TTC549 (cell line): ENCODE data around the gene GABRG3.
"Not testable (repeated sequence)": the region's sequence is repeated elsewhere in the genome, so short reads cannot be mapped to it uniquely, and the experiment has no call there.

Experiments
- FAIRE-seq: peaks from 2 replicates; lab custom pipeline; 2012; peaks lifted over from hg19 to GRCh38; lab: Jason Lieb, UNC

Gene GABRG3

DNA sequence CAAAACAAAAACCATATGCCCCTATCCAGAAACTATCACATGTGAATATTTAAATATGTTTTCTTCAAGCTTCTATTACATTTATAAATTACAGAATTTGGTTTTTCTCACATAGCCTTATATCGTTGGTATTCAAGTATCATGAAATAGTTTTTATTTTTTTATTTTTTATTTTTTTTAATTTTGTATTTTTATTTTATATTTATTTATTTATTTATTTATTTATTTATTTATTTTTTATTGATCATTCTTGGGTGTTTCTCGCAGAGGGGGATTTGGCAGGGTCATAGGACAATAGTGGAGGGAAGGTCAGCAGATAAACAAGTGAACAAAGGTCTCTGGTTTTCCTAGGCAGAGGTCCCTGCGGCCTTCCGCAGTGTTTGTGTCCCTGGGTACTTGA is 32.0 kb downstream of the GABRG3 start:
- FAIRE-seq: not testable (repeated sequence)

DNA sequence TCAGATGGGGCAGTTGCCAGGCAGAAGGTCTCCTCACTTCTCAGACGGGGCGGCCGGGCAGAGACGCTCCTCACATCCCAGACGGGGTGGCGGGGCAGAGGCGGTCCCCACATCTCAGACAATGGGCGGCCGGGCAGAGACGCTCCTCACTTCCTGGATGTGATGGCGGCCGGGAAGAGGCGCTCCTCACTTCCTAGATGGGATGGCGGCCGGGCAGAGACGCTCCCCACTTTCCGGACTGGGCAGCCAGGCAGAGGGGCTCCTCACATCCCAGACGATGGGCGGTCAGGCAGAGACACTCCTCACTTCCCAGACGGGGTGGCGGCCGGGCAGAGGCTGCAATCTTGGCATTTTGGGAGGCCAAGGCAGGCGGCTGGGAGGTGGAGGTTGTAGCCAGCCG is 33.2 kb downstream of the GABRG3 start:
- FAIRE-seq: not testable (repeated sequence)

DNA sequence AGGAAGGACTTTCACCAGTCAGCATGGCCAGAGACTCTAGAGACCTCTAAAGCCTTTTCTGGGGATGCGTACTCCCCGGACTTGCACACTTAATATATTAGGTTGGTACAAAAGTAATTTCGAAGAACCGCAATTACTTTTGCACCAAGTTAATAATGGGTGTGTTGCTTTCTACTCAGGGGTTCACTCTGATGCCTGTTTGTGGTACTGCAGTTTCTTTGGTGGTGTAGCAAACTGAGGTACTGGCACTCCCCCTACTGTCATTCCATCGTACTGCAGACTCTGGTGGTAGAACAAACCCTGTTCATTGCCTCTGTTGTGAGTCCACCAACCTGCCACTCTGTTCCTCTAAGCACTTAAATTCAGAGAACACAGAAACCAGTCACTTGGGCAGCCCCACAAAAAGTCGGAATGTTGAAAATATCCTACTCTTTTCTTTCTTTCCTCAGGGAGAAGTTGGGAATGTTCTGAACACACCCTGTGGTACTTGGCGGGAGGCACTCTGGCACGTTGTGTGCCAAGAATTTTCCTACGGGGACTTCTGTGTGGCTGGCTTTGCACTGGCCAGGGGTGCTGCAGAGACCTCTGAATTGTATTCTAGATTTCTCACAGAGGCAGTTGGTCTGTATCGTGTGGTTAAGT is 46.3 kb downstream of the GABRG3 start:
- FAIRE-seq: no peak

DNA sequence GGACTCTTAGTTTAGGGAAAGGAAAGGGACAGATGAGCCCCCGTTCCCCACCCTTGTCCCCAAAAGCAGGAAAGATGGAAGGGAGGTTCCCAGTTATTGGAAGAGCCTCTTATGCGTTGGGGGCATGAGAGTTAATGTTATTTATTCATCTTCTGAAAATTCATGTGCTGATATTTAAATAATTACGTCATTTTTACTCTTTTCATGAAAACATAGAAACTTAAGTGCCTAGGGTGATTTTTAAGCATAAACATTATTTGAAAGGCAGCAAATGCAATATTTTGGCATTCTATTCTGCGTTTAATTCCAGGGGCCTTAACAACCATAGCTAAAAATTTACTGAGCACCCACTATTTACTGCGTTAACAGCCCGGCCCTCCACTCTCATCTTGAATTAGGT is 48.7 kb downstream of the GABRG3 start:
- FAIRE-seq: no peak

DNA sequence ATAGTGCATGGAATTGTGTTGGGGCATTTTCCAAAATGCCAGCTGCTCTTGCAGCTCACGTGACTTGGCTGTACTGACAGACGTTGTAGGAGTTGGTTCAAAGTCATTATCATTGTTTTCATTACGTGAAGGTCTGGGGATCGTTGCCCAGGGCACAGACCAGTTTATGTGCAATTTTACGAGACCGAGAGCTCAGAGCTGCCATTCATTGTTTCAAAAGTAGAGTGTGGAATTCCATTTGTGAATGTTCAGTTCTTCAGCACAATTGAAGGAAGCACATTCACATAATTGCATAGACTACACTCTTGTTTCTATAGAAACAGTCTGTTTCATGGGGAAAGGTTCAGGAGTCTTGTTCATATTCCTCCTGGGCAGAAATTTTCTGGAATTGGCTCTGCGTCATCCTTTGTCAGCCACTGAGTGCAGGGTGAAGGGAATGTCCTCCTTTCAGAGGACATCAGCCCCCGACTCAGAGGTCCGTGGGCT is 54.5 kb downstream of the GABRG3 start:
- no peak for FAIRE-seq

DNA sequence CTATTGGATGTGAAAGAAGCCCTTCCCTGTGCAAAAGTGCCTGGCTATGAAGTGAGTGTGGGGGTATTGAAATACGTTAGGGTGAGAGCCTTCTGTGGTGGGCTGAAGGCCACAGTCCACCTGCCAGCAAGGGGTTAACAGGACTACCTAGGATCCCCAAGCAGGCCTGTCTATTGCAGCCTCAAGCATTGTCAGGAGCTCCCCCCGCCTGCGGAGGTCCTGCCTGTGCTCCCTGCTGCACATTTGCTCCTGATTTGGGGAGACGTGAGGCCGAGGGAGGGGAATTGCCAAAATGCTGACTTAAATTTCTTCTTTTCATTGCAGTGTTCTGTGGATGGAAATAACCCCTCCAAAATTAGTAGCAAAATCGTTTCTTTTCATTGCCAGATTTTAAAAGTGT is 56.2 kb downstream of the GABRG3 start:
- FAIRE-seq: no peak

DNA sequence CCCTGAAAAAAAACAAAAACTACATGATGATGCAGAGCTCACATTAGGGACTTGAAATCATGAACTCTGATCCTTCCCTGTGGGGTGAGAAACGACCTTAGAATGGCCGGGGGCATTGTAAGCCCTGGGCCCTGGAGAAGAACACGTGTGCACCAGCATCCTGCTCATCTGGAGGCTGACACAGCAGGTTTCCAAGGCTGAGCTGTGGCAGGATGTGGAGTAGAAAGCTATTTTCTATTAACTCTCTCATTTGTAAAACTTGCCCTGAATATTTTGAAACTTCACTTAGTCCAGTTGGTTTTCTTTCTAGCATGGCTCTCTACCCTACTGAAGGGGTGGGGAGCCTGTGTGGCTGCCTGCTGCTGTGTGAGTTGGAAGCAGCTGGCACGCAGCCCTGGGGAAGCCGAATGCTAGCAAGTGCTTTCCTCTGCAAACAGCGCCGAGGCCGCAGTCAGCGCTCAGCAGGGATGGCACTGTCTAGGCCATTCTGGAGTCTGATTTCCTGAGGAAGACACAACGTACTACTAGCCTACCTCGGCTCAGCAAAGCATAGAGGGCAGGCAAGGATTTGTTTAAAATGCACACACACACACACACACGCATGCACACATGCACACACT is 58.0 kb downstream of the GABRG3 start:
- no peak for FAIRE-seq

DNA sequence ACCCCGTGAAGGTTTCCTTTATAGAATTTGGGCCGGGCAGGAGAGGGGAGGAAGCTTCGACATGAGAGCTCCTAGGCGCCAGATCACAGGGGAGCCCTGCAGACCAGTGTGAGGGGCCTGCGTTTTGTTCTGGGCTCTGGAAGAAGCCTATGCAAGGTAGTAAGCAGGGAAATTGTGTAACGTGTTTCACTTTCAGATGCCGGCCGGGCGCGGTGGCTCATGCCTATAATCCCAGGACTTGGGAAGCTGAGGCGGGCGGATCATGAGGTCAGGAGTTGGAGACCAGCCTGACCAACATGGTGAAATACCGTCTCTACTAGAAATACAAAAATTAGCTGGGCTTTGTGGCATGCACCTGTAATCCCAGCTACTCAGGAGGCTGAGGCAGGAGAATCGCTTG is 65.2 kb downstream of the GABRG3 start:
- no peak for FAIRE-seq

DNA sequence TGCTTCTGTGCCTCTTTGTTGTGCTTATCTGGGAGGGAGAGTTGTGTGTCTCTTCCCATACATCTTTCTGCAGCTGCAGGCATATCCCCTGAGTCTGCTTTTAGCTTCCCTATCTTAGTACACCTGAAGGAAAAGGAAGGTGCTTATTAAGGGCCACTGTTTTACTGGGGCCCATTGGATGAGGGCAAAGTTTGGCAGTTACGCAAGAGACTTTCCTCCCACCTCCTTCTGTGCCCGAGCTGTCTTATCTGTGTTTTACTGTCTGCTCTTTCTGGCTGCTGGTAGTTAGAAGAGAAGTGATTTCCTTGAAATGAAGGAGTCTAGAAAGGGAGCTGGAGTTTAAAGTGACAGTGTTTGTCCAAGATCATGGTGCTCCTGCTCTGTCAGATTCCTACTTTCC is 66.5 kb downstream of the GABRG3 start:
- FAIRE-seq: no peak

DNA sequence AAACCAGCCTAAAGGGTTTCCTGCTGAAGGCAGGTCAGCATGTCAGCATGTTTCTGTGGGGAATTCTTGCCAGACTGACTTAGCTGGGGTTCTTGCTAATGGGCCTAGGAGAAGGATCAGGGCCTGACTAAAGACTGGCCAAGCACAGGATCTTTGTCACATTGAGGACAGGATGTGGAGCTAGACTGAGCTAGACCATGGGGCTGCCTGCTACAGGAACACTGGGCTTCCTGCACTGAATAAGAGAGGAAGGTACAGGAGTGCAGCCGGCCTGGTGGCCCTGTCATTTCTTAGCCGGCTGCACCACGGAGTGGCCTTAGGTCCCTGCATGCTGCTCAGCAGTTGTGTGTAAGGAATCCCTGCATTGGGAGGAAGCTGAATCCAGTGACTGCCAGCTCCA is 68.2 kb downstream of the GABRG3 start:
- no peak for FAIRE-seq

DNA sequence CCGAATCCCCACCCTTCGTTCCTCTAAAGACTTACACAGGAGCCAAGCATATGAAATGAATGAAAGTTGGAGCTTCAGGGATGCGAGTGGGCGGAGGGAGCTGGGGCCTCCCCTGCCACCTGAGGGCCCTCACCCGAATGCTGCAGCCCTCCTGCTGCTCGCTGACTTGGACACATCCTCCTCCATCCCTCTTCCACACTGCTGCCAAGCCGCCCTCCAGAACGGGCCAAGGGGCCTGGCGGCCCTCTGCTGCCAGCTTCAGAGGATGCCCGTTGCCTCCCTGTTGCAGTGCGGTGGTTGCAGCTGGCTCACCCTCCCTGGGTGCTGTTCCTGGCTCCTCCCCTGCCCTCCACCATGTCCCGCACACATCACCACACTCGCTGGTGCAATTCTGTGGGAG is 71.2 kb downstream of the GABRG3 start:
- no peak for FAIRE-seq

DNA sequence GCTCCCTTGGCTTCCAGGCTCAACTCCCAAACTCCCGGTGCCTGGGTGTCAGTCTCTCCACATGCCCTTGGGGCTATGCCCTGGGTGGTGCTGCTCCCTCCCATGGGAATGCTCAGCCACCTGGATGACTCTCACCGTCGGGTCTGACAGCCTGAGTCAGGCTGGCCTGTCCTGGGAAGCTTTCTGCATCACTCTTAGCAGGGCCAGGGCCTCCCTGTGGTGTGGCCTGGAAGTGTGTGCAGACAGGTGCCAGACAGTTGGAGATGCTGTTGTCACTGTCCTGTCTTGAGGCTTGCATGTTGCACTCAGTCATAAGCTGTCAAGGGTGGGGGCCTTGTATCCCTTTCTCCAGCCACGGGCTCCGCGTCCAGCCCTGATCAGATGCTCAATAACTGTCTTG is 71.7 kb downstream of the GABRG3 start:
- no peak for FAIRE-seq

DNA sequence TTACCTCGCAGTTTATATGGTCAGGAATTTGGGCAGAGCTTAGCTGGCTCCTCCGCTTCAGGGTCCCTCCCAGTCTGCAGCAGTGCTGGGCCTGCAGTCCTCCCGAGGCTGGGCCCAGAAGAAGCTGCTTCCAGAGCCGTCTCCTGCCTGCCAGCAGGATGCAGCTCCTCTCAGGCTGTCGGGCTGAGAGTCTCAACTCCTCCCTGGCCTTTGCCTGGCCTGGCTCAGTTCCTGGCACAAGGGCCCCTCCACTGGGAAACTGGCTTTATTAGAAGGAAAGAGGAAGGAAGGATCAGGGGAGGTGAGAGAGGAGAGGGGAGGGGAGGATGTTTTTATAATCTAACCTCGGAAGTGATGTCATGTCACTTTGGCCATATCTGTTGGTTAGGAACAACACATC is 72.8 kb downstream of the GABRG3 start:
- no peak for FAIRE-seq

DNA sequence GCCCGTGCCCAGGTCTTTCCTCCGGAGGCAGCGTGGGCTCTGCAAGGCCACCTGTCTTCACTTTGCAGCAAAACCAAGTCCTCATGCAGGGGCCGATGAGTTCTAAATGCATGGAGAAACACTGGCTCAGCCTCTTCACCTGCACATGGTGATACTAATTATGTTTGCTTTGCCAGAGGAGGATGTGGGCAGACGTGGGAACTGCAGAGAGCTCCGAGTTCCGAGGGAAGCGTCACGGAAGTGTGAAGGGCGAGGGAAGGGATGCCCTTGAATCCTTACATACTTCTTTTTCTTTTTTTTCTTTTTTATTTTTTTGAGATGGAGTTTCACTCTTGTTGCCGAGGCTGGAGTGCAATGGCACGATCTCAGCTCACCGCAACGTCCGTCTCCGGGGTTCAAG is 74.8 kb downstream of the GABRG3 start:
- no peak for FAIRE-seq

DNA sequence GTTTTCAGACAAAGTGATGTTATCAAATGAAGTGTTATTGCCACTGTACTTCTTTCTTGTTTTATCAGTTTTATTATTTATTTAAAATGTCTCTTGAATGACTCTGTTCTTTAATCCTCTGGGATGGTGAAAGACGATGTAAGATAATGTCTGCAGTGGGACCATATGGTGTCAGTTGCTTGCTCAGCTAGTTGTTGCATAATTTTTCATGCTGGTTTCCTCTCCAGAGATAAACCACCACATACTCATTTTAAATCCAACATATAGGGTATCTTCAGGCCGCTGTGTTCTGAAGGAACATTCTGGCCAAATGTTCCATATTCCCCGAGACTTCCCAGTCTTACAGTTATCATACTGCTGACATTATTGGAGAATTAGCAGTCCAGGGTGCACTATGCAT is 75.9 kb downstream of the GABRG3 start:
- no peak for FAIRE-seq

DNA sequence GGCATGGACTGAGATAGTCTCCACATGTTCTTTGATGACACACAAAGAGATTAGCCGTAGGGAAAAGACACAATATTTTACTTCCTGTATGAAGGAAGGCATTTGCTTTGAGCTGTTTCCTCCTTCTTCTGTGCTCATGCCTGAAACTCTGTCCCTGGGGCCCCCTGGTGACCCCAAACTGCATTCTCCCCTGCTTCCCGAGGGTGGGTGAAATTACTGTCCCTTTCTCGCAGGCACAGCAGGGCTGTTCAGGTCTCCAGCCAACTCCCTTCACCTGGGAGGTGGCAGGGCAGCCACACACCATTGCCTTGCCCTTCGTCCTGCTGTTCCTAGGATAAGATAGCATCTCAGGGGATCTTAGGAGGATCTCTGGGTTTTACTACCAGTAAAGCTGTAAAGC is 79.2 kb downstream of the GABRG3 start:
- FAIRE-seq: no peak

DNA sequence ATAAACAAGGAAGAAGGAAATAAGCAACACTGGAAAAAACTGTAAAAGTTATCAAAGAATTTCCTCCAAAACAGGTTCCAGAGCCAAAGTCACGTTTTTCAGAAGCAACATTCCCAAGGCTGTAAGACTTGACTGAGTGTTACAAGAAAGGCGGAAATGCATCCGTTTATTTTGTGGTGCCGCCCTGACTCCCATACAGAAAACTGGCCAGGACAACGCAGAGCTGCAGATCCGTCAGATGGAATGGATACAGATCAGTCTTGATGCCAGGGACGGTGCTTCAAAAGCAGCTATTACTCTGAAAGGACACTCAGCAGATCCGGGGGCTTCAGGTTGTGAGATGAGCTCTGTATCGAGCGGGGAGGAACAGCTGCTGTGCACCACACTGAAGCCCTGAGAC is 83.4 kb downstream of the GABRG3 start:
- no peak for FAIRE-seq

DNA sequence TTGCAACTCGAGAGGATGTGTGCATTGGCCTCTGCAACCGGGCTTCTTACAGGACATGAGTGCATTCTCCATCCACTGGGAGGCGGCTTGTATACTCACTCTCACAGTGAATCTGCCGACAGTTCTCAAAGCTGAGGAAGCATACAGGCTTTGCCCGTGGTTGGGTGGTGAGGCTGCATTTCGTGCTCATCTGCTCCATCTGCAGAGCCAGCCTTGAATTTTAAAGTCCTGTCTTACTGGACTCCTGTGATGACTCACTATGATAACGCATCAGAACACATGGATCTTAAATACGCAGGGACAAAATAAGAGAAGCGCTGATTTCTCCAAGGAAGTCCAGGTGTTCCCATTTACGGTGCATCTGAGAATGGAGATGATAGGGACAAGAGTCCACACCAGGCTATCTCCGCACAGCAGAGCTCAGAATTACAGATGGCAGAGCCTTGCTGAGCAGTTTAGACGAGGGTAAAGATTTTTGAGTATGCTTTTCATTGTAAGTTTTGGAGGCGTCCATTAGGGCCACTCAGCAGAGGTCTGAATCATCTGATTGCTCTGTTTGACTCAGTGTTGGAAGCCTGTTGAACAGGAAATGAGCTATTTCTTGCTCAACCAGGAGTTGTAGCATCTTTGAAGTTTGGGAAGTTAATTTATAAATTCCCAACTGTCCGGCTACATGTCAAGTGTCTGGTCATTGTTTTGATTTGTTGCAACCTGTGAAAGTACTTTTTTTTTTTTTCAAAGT is 87.1 kb downstream of the GABRG3 start:
- FAIRE-seq: no peak

DNA sequence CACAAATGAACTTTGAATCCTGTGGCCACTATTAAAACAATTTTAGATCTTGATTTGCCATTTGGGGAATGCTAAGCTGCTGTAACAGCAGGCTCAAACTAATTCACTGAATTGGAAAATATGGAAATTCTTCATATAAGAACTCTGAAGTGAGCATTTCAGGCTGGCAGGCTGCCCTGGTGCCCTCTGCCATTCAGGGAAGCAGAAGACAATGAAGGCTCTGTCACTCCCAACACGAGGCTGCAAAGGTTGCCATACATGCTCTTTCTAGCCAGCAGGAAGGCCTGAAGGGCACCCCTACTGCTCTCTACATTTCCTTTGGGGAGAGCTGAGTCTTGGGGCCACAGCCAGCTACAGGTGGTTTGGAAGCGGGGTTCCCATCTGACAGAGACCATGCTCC is 88.0 kb downstream of the GABRG3 start:
- no peak for FAIRE-seq

DNA sequence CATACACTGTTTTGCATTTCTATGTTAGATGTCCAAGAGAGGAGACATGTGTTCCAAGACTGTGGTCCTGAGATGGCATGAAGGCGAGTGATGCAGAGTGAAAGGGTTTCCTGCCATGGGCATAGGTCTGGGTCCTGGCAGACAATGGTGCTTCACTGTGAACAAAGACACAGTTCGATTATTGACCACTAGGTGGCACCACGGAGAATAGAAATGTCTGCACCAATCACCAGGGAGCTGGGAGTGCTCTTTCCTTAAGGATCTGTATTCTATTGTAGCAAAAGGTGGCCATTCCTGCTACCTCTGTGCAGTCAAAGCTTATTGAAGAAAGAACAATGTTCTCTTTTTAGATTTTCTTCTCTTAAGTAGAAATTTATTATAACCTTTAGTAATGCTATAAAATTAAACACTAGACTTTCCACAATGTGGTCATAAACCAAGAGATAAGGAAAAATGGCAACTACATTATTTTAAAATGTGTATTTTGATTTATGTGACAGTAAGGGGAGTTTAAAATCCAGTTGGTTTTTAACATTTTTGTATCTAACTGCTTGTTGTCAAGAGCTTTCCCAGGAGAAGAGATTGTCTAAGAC is 88.7 kb downstream of the GABRG3 start:
- no peak for FAIRE-seq

DNA sequence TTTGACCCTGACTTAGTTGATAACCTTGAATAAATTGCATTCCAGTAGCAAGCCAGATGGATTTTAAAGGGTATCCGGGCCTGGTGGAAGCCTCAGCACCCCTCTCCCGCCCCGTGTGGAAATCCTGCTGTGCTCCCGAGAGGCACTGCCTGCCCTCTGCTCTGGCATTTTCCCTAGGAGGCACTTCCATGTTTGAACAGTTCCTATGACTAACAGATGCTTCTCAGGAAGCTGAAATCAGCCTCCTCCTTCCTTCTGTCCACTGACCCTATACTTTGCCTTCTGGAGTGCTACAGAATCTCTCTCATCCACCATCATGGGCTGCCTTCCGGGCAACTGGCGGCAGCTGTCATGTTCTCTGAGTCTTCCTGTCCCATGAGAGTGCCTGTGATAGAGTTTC is 90.8 kb downstream of the GABRG3 start:
- FAIRE-seq: no peak

DNA sequence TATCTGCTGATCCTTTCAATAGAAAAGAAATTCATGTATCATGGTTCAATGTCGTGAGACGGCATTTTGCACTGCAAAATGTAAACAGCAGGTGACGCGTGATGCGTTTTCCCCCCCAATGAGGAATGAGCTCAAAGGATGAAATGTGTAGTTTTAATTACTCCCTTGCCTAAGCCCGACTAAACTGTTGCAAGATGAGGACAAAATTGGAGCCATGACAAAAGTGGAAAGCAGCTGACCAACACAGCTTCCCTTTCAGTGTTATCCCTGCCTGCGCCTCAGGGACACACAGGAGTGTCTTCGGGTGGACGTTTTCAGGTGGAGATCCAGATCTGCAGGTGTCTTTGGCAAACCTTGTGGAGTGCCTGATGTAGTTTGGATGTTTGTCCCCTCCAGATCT is 92.0 kb downstream of the GABRG3 start:
- no peak for FAIRE-seq

DNA sequence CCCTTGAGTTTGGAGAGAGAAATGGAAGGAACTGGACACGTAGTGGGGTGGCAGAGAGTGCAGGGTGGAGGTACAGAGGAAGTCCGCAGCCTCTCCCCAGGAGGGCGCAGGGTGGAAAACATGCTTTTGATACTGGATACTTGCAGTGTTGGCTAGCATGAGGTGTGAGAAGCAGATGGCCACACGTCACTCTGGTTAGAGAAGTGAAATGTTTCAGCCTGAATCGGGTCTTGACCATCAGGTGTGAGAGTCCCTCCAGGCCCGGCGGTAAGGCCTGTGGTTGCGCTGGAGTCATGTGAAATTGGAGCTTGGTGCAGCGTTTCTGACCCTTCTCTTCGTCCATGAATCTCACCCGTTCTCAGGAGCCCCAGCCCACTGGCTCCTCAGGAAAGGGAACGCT is 93.1 kb downstream of the GABRG3 start:
- FAIRE-seq: no peak
